SW 1271 (cell line): ENCODE results near the gene C19orf81.

Experiments
- DNase-seq, 2 experiments: peaks; one replicate each; lab custom pipeline; 2025; lab: John Stamatoyannopoulos, UW

The C19orf81 gene

GRCh38 chr19:50629801-50630200 lies 19.4 kb upstream of the C19orf81 start:
- DNase-seq, result no peak

GRCh38 chr19:50632151-50632835 lies 17.0 kb upstream of the C19orf81 start:
- DNase-seq, result no peak

- DNase-seq, result no peak
Measured at GRCh38 chr19:50633359-50633758, 15.9 kb upstream of the C19orf81 start.

GRCh38 chr19:50633973-50634372 lies 15.3 kb upstream of the C19orf81 start:
- no peak for DNase-seq

- DNase-seq, result no peak
Measured at GRCh38 chr19:50636317-50637085, 12.7 kb upstream of the C19orf81 start.

- no peak for DNase-seq
Measured at GRCh38 chr19:50638600-50638999, 10.6 kb upstream of the C19orf81 start.

GRCh38 chr19:50639121-50640112 lies 9.8 kb upstream of the C19orf81 start, which contains the start of gene SYT3:
SYT3 (minus strand) TSS chr19:50639881; CDS start chr19:50637411, 2,470 bp downstream.
- peak in 1 of 2 experiments; percentile 20 for DNase-seq

GRCh38 chr19:50640368-50640767 lies 8.9 kb upstream of the C19orf81 start:
- DNase-seq, result no peak

GRCh38 chr19:50644315-50644915 lies 4.8 kb upstream of the C19orf81 start:
- no peak for DNase-seq

- no peak for DNase-seq
Measured at GRCh38 chr19:50645107-50645506, 4.1 kb upstream of the C19orf81 start.

GRCh38 chr19:50646074-50646807 lies 3.0 kb upstream of the C19orf81 start:
- peak in 1 of 2 experiments; percentile 65 for DNase-seq

- DNase-seq, result no peak
Measured at GRCh38 chr19:50647879-50648615, 1.2 kb upstream of the C19orf81 start.

- DNase-seq, result no peak
Measured at GRCh38 chr19:50648659-50649058, 586 bp upstream of the C19orf81 start.

GRCh38 chr19:50651174-50651573 lies 1.9 kb downstream of the C19orf81 start:
- DNase-seq, result no peak

- no peak for DNase-seq
Measured at GRCh38 chr19:50652722-50653121, 3.5 kb downstream of the C19orf81 start.

GRCh38 chr19:50654882-50655281 lies 5.6 kb downstream of the C19orf81 start:
- no peak for DNase-seq

GRCh38 chr19:50657222-50657669 lies 8.0 kb downstream of the C19orf81 start:
- DNase-seq, result no peak

GRCh38 chr19:50657712-50658440 lies 8.6 kb downstream of the C19orf81 start:
- peak; percentile 95 to 99 for DNase-seq
